Activated T-cell treated with anti-CD3 and anti-CD28 coated beads, Interleukin-2, amount 50 U/mL, for 4 hours (primary cell): ENCODE results near the gene LGR4. TPM values are rescaled to one million over a fixed set of nuclear protein-coding genes. Genes with fewer than 3 reads are reported as not detected.

Source experiments
- ATAC-seq, 2 donors: fragments of 200-7000 bp; cut with Tn5 transposase; one replicate each; pipeline ENCODE4 v1.10.0; 2021
- DNase-seq: peaks from one replicate; pipeline ENCODE4 v3.0.0-alpha.2; 2020
- H3K27me3 Mint-ChIP-seq: one replicate; pipeline ENCODE4 v1.8.0; 2021; ENCODE audit warnings: low read depth, mixed read lengths
- H3K36me3 Mint-ChIP-seq: one replicate; pipeline ENCODE4 v1.8.0; 2022; ENCODE audit warnings: mixed read lengths; ENCODE audit not compliant: insufficient read depth
- H3K4me1 Mint-ChIP-seq: one replicate; pipeline ENCODE4 v1.8.0; 2021; ENCODE audit warnings: low read depth, mixed read lengths
- H3K4me3 Mint-ChIP-seq: one replicate; pipeline ENCODE4 v1.8.0; 2021; ENCODE audit warnings: mild to moderate bottlenecking, moderate library complexity, mixed read lengths
- H3K9me3 Mint-ChIP-seq: one replicate; pipeline ENCODE4 v1.8.0; 2021; ENCODE audit warnings: mixed read lengths
- total RNA-seq, 3 donors: library from RNA; stranded (reverse); gene quantifications; one replicate each; pipeline ENCODE4 v1.2.1, GENCODE V29; 2021

Gene LGR4
- total RNA-seq, 3 donors from 2014 or later: 0.21 to 0.61 (median 0.57) TPM

- Mint-ChIP-seq H3K27me3 (no peaks in the 10 kb centered on the region), H3K4me3 (no peak overlapping the region), H3K9me3 (no peaks in the 10 kb centered on the region), H3K36me3 (no peaks in the 10 kb centered on the region), H3K4me1 (no peaks in the 10 kb centered on the region)
- DNase-seq (no peak), ATAC-seq (no peak)
Measured at GRCh38 chr11:27401280-27401832, 71.2 kb downstream of the LGR4 start.

- Mint-ChIP-seq H3K27me3 (no peaks in the 10 kb centered on the region), H3K9me3 (no peaks in the 10 kb centered on the region), H3K36me3 (no peaks in the 10 kb centered on the region), H3K4me1 (no peaks in the 10 kb centered on the region), H3K4me3 (no peak overlapping the region)
- DNase-seq: no peak
- no peak for ATAC-seq
Measured at GRCh38 chr11:27398400-27398770, 74.2 kb downstream of the LGR4 start.

GRCh38 chr11:27397624-27398399, 74.8 kb downstream of the LGR4 start:
- Mint-ChIP-seq H3K36me3 (no peaks in the 10 kb centered on the region), H3K4me1 (no peaks in the 10 kb centered on the region), H3K27me3 (no peaks in the 10 kb centered on the region), H3K4me3 (no peak overlapping the region), H3K9me3 (no peaks in the 10 kb centered on the region)
- ATAC-seq (no peak), DNase-seq (no peak)

GRCh38 chr11:27396259-27396839, 76.2 kb downstream of the LGR4 start:
- no peaks in the 10 kb centered on the region for H3K4me1 Mint-ChIP-seq
- H3K36me3 Mint-ChIP-seq: no peaks in the 10 kb centered on the region
- H3K9me3 Mint-ChIP-seq: no peaks in the 10 kb centered on the region
- DNase-seq: no peak
- no peak overlapping the region for H3K4me3 Mint-ChIP-seq
- ATAC-seq: no peak
- no peaks in the 10 kb centered on the region for H3K27me3 Mint-ChIP-seq

GRCh38 chr11:27395556-27396258, 76.9 kb downstream of the LGR4 start:
- no peak for DNase-seq
- no peaks in the 10 kb centered on the region for H3K36me3 Mint-ChIP-seq
- H3K9me3 Mint-ChIP-seq: no peaks in the 10 kb centered on the region
- no peak overlapping the region for H3K4me3 Mint-ChIP-seq
- no peak for ATAC-seq
- H3K4me1 Mint-ChIP-seq: no peaks in the 10 kb centered on the region
- H3K27me3 Mint-ChIP-seq: no peaks in the 10 kb centered on the region

- DNase-seq (no peak), ATAC-seq (no peak)
- H3K36me3 Mint-ChIP-seq: no peaks in the 10 kb centered on the region
- H3K27me3 Mint-ChIP-seq: no peaks in the 10 kb centered on the region
- no peaks in the 10 kb centered on the region for H3K4me1 Mint-ChIP-seq
- H3K4me3 Mint-ChIP-seq: no peak overlapping the region
- H3K9me3 Mint-ChIP-seq: no peaks in the 10 kb centered on the region
Measured at GRCh38 chr11:27394781-27395228, 77.8 kb downstream of the LGR4 start.

- Mint-ChIP-seq H3K9me3 (no peaks in the 10 kb centered on the region), H3K27me3 (no peaks in the 10 kb centered on the region), H3K36me3 (no peaks in the 10 kb centered on the region), H3K4me3 (no peak overlapping the region), H3K4me1 (no peaks in the 10 kb centered on the region)
- DNase-seq (no peak), ATAC-seq (no peak)
Measured at GRCh38 chr11:27392278-27393114, 80.1 kb downstream of the LGR4 start.

GRCh38 chr11:27391331-27392015, 81.1 kb downstream of the LGR4 start:
- no peaks in the 10 kb centered on the region for H3K36me3 Mint-ChIP-seq
- ATAC-seq: no peak
- no peak overlapping the region for H3K4me3 Mint-ChIP-seq
- no peaks in the 10 kb centered on the region for H3K27me3 Mint-ChIP-seq
- DNase-seq: no peak
- no peaks in the 10 kb centered on the region for H3K4me1 Mint-ChIP-seq
- H3K9me3 Mint-ChIP-seq: no peaks in the 10 kb centered on the region

GRCh38 chr11:27390318-27391295, 82.0 kb downstream of the LGR4 start:
- no peaks in the 10 kb centered on the region for H3K9me3 Mint-ChIP-seq
- H3K27me3 Mint-ChIP-seq: no peaks in the 10 kb centered on the region
- DNase-seq (no peak), ATAC-seq (no peak)
- no peaks in the 10 kb centered on the region for H3K4me1 Mint-ChIP-seq
- no peaks in the 10 kb centered on the region for H3K36me3 Mint-ChIP-seq
- no peak overlapping the region for H3K4me3 Mint-ChIP-seq

GRCh38 chr11:27388869-27389268, 83.7 kb downstream of the LGR4 start:
- no peaks in the 10 kb centered on the region for H3K27me3 Mint-ChIP-seq
- DNase-seq: no peak
- no peak for ATAC-seq

GRCh38 chr11:27388001-27388400, 84.6 kb downstream of the LGR4 start:
- Mint-ChIP-seq H3K36me3 (no peaks in the 10 kb centered on the region), H3K4me3 (no peak overlapping the region), H3K4me1 (no peaks in the 10 kb centered on the region), H3K9me3 (no peaks in the 10 kb centered on the region), H3K27me3 (no peaks in the 10 kb centered on the region)
- ATAC-seq (no peak), DNase-seq (no peak)

More at GRCh38 chr11:27388869-27389268, 83.7 kb downstream of the LGR4 start:
- Mint-ChIP-seq H3K4me3 (no peak overlapping the region), H3K9me3 (no peaks in the 10 kb centered on the region), H3K36me3 (no peaks in the 10 kb centered on the region), H3K4me1 (no peaks in the 10 kb centered on the region)

GRCh38 chr11:27387362-27387761, 85.2 kb downstream of the LGR4 start:
- Mint-ChIP-seq H3K4me1 (no peaks in the 10 kb centered on the region), H3K9me3 (no peaks in the 10 kb centered on the region), H3K27me3 (no peaks in the 10 kb centered on the region), H3K4me3 (no peak overlapping the region), H3K36me3 (no peaks in the 10 kb centered on the region)
- ATAC-seq (no peak), DNase-seq (no peak)
